Measurements from ENCODE around the gene PRC1.
"Not testable (repeated sequence)": the region's sequence is repeated elsewhere in the genome, so short reads cannot be mapped to it uniquely, and the experiment has no call there.

PRC1 gene, protein sequence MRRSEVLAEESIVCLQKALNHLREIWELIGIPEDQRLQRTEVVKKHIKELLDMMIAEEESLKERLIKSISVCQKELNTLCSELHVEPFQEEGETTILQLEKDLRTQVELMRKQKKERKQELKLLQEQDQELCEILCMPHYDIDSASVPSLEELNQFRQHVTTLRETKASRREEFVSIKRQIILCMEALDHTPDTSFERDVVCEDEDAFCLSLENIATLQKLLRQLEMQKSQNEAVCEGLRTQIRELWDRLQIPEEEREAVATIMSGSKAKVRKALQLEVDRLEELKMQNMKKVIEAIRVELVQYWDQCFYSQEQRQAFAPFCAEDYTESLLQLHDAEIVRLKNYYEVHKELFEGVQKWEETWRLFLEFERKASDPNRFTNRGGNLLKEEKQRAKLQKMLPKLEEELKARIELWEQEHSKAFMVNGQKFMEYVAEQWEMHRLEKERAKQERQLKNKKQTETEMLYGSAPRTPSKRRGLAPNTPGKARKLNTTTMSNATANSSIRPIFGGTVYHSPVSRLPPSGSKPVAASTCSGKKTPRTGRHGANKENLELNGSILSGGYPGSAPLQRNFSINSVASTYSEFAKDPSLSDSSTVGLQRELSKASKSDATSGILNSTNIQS

DNA sequence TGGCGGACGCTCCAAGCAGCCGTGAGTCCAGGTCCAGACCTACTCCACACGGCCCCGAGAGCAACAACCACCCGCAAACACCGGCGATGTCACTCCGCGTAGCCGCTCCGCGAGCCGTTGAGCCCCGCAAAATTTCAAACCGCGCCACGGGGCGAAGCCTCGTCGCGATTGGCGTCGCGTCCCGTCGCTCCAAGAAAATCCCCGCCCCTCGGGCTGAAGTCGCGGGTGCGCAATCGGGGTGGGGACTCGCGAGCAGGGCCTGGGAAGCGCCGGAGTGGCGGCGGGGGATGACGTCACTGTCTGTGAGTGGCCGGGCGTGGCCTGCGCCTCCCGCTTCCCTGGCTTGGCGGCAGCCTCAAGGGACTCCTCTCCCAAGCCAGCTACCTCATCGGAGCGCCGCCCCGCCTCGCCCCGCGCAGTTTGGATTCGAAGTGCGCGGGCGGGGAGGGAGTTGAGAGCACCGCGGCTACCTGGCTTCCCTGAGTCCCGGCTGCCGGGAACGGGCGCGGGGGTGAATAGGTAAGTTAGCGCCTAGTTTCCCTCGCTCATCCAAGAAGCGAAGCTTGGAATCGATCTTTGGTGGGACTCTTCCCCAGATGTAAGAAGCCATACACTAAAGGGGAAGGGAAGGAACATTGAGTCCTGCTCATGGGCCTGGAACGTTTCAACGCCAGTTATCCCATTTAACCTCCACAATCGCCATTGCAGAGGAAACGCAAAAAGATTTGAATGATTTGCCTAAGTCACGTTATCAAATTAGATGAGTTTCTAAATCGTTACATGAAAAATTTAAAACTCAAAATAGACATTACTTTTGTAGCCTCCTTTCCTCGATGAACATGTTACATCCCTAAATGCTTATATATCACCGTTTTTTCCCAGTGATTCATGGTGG, at the start of gene PRC1:
Gene PRC1 (minus strand): TSS at position 119 of the 895 bp plus-strand sequence. CDS start 118 bp downstream, at position 1.
- peak; percentile 99 for DNase-seq

DNA sequence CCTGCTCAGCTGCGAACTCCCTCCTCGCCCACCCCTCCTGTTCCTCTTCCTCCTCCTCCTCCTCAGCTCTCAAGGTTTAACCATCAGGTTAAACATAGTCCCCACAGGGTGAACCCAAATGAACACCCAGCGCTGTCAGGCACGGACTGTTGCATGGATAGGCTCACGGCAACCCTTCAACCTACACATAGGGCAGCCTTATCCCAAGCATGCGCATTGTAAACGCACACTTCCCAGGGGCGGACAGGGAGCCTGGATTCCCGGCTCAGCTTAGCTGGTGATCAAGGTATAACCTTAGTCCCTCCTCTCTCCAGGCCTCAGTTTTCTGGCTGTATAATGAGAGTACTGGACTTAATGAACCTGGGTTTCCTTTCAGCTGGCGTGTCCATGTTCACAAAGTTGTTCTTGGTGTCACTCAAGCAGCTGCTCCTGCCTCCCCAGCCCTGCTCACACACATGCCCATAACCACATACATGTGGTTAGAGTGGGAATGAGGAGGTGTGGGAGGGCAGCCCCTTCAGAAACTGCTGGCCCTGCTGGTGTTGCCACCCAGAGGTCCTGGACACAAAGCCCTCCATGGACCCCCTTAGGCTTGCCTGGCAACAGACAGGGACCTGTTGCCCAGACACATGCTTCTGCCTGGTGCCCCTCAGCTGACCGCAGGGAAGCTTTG, 49.0 kb upstream of the PRC1 start:
- no peak for DNase-seq

DNA sequence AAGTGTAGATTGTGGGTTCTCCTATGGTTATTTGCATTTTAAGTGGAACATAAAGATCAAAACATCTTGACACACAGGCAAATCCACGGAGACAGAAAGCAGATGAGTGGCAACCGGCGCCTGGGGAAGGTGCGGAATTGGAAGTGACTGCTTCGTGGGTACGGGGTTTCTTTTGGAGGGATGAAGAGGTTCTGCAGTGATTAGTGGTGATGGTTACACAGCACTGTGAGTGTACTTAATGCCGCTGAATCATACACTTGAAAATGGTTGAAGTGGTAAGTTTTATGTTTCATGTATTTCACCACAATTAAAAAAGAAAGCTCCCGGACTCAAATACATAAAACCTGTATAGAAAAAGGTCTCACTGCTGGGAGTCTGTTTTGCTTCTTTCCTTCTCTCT, 46.5 kb upstream of the PRC1 start:
- no peak for DNase-seq

DNA sequence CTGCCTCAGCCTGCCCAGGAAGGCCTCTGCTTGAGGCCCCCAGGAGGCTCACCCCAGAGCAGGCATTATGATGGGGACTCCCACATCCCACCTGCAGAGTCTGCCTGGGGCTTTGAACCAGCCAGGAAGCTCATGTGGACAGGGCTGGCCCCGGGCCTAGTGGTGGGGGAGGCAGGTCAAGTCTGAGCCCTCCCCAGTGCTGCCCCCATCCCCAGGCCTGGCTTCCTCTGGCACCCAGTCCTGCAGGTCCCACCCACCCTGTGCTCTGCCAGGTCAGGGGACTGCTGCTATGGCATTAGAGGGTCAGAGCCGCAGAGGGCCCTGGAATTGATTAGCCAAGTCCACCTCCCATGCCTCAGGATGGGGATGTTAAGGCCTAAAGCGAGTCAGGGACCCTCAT, 45.7 kb upstream of the PRC1 start:
- no peak for DNase-seq

DNA sequence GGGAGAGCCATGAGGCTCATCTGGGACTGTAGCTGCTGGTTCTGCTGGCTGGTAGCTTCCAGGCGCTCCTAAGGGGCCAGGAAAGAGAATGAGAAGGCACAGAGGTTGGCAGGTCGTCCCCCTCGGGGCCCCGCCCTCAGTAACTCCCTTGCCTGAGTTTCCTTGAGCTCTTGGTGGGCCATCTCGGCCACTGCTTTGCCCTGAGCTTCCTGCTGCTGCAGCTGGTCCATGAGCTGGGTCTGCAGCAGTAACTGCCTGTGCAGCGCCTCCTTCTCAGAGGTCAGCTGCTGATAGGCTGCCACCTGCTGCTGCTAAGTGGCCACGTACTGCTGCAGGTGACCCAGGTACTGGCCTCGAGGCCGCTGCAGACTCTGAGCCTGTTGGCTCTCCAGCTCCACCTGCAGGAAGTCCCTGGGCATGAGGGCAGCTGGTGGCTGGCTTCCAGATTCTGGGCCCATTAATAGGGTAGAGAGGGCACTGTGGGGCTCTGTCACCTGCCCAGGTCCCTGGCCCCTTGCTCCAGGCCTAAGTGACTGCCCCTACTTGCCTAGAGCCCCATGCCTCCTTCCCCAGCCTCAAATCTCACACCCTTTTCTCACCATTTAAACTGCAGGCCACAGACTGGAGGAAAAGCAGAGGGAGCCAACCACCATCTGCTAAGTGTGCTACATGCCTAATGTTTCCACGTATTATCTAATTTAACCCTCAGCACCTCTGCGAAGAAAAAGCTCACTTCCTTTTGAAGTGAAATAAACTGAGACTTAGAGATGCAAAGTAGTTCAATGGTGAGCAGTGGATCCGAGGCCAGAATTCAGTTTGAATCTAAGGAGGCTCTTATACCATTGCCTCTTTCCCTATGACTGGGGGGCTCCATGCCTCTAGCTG, 38.8 kb upstream of the PRC1 start:
- DNase-seq: no peak

DNA sequence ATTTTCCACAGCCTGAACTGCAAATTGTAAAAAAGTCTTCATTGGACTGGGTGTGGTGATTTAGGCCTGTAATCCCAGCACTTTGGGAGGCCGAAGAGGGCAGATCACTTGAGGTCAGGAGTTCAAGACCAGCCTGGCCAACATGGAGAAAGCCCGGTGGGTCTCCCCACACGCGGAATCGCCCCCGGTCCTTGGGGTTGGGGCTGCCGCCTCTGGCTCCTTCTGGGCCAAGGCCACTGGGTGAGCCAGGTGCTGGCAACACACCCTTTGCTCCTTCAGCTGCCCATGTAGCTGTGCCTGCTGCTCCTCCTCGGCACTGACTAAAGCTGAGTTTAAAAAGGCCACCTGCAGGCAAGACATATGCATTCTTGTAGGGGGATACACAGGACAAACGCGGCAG, 37.5 kb upstream of the PRC1 start:
- no peak for DNase-seq

DNA sequence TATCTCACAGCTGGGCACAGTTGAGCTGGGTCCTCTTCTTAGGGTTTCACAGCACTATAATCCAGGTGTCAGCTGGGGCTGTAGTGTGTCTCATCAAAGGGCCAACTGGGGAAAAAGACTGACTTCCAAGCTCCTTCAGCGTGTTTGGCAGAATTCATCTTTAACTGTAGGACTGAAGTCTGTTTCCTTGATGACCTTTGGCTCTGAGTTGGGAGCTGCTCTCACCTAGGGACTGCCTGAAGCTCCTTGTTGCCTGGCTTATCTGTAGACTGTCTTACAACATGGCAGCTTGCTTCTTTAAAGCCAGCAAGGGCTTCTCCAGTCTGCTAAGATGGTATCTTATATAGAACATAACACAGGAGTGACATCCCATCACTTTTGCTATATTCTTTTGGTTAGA, 33.3 kb upstream of the PRC1 start:
- no peak for DNase-seq

DNA sequence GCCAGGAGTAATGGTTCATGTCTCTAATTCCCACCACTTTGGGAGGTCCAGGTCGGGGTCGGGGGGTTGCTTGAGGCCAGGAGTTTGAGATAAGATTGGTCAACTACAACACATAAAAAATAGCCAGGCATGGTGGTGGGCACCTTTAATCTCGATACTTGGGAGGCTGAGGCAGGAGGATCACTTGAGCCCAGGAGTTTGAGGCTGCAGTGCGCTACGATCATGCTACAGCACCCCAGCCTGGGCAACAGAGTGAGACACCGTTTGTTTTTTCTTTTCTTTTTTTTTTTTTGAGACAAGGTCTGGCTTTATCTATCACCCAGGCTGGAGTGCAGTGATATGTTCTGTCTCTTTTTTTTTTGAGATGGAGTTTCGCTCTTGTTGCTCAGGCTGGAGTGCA, 29.4 kb upstream of the PRC1 start:
- DNase-seq: no peak

DNA sequence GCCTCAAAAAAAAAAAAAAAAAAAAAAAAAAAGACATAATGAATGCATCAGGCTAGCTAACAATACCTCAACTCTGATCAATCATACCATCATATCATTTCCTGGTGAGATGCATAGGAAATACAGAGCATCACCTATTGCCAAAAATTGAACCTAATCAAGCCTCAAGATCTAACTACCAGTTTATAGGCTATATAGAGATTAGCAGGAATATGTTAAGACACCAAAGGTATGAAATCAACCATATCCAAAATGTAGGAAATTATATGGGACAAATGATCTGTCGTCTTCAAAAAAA, 28.4 kb upstream of the PRC1 start:
- no peak for DNase-seq

DNA sequence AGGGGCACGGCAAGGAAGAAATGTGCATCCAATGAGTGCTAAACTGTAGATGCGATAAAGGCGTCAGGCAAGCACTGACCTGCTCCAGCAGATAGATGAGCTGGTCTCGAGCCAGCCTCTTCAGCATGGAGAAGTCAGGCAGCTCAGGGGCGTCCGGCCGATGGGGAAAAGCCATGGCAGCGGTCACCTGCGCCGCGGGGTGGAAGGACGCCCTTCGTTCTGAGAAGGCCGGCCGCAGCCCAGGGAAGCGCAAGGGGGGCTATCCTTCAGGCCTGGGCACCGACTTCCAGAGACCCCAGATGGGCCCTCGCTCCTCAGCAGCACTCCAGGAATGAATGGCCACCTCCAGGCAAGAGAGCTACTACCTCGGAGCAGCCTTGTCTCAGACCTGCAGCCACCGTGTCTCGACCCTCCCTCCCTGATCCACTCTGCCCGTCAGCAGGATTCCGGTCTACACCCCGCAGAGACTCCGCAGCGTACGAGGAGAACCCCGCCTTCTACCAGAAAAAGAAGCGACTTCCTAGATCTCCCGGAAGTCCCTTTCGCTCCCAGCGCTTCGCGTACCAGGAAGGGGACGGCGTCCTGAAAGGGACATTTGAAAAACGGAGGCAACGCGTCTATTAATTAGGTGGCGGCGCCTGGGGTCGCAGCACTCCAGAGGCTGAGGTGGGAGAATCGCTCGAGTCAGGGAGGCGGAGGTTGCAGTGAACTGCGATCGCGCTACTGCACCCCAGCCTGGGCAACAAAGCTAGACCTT, 27.9 kb upstream of the PRC1 start, which contains the start of gene VPS33B:
Gene VPS33B (minus strand): TSS at position 520 of the 757 bp plus-strand sequence. CDS start 345 bp downstream, at position 175.
- peak; percentile 89 for DNase-seq

DNA sequence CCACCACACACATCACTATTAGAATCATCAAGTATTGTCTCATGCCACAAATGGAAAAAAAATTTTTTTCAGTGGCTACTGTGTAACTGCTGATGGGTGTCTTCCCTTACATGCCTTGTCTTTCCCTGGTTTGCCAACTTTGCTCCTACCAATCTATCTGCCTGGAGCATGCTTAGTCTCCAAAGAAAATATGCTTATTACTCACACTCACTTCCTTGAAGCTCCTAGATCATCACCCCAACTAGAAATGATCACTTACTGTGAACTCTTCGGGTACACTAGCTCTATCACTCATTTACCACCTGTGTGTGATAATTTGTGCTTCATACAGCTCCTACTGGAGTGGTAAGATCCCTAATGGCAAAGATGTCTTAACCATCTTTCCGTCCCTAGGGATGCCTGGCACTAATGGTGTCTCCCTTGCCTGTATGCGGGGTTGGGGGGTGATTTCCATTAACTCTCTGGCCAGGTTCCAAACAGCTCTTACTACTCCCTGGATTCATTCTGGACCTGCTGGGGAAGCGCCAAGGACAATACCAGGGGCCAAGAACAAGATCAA, 27.3 kb upstream of the PRC1 start:
- DNase-seq: no peak

DNA sequence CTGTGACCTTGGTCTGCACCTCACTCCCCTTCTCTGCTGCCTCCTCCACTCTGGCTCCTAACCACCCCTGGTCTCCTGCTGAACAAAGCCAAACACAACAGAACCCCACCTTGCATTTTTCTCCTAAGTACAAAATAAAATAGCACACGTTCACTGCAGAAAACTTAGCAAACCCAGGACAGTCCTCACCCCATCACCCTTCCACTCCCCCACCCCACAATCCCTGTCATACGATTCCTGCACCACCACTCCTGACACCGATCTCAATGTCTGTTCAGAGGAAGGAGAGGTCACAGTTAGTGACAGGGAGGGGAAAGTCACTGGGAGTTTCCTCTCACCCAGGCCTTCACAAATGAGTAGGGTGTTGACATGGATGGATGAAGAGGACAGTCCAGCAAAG, 23.8 kb upstream of the PRC1 start:
- no peak for DNase-seq

DNA sequence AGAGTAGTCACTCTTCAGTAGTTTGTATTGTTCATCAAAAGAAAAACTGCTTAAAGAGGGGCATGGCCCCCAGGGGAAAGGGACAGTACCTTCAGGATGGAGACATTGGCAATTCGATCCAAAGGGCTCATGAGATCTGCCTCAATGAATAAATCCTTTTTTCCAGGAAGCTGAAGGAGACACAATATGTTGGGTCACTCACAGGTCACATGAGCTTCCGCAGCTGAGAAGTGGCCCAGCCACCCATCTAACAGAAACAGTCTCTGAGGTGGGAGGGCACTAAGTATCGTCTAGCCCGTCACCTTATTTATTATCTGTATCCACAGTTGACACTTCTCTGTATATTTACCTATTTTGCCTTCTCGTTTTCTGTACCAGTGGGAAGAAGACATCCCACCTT, 23.4 kb upstream of the PRC1 start:
- no peak for DNase-seq

DNA sequence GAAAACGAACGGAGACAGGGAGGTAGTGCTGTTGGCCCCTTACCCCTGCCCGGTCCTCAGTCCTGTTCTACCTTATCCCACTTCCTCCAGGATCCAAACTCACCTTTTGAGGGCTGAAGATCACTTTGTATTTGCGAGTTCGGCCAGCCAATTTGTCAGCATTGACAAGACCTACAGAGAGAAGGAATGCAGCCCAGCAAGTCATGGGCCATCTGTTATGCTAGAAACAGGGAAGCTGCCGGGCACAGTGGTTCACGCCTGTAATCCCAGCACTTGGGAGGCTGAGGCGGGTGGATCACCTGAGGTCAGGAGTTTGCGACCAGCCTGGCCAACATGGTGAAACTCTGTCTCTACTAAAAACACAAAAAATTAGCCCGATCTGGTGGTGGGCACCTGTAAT, 19.4 kb upstream of the PRC1 start:
- DNase-seq: not testable (repeated sequence)

DNA sequence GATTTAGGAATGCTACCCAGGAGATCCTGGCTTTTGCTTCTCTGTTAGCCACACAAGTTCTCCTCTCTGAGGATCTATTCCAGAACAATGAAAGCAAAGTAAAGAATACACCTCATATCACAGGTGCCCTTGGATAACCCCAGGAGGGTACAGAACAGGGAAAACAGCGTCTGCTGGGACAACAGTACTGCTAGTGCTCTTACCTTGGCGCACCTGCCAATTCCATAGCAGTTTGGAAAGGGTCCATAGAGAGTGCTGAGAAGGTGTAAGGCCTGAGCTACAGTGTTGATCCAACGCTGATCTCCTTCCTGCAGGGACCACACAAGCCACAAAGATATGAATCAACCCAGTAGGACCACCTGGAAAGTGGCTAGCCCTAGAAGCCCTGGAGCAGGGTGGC, 12.9 kb upstream of the PRC1 start:
- DNase-seq: no peak

DNA sequence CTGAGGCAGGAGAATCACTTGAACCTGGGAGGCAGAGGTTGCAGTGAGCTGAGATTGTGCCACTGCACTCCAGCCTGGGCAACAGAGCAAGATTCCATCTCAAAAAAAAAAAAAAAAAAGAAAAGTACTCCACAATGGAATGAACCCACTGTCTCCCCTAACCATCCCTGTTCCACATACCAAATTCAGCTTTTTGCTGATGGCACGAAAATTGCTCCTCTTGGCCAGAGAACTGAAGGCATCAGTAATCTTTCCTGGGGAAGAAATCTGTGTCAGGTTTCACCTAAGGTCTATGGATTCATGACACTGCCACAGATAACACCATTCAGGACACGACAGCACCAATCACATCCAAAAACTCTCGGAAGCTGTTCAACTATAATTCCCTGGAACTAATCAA, 6.9 kb upstream of the PRC1 start:
- DNase-seq: no peak

DNA sequence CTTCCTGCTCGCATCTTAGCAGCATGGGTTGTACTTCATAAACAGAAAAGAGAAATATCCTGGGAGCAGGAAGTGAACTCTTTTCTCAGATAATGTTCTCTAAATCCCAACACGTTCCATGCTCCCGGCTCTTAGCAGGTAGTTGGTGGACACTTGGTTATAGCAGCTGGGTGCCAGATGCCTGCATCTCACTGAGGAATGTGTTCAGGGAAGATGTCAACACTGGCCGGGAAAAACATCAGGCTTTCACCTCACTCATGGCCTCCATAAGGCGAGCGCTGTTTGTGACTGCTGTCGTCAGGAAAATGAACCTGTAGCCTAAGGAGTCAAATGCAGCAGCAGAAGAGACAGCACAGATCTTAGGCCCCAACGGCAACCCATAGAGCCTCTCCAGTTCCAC, 4.4 kb upstream of the PRC1 start:
- no peak for DNase-seq

DNA sequence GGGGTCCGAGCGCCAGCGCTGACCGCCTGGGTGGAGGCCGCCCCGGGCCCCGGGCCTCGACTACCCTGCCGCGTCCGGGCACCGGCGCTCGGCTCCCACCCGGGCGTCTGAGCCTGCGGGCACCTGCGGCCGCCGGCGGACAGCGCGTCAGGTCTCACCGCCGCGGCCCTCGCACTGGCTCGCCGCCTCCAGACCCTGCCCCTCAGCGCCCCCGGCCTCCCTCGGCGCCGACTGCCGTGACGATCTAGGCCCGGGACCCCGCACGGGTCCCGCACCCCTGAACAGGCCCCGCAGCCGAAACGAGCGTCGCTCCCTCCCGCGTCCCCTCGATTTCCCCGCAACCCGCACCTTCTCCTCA, 297 bp downstream of the PRC1 start:
- no peak for DNase-seq

DNA sequence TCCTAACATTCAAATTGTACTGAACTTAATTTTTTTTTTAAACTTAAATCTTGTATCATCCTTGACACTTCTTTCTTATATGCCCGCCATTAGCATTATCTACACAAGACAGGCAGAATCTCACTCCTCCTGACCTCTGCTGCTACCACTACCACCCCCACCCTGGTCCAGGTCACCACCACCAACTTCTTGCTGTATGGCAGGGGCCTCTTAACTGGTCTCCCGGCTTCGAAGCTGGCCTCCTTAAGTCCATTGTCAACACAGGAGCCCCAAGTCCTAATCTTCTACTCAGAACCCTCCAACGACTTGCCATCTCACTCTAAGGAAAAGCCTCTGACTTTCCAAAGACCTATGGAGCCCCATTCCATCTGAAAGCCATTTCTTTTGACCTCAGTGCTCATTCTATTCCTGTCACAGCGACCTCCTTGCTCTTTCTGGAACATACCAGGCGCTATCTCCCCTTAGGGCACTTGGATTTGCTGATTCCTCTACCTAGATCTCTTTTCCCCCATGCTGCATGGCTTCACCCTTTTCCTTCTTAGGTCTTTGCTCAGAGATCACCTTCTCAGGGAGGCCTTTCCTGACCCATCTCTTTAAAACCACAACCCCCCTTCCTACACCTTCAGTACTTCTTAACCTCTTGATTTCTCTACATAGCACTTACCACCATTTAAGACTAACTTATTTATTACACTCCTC, 2.6 kb downstream of the PRC1 start:
- no peak for DNase-seq

DNA sequence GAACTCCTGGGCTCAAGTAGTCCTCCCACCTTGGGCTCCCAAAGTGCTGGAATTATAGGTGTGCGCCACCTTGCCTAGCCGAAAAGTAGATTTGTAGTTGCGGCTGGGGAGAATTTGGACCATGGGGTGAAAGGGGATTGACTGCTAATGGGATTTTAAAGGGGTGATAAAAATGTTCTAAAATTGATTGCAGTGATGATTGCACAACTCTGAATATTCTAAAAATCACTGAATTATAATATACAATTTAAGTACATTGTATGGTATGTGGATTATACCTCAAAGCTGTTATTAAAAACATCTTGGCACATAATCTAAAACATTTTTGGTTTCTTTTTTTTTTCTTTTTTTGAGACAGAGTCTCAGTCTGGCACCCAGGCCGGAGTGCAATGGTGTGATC, 3.9 kb downstream of the PRC1 start:
- no peak for DNase-seq

Measured in left hindlimb (tissue), 1 donor.